Amniotic stem cell (primary cell): ENCODE results near the gene FGD5.

ENCODE experiments used
- DNase-seq: peaks from one replicate; lab custom pipeline; 2025; lab: John Stamatoyannopoulos, UW

FGD5 gene

GRCh38 chr3:14827776-14828175 is 9.0 kb downstream of the FGD5 start:
- DNase-seq: no peak

- no peak for DNase-seq
Measured at GRCh38 chr3:14829811-14830210, 11.0 kb downstream of the FGD5 start.

- DNase-seq: no peak
Measured at GRCh38 chr3:14831916-14832450, 13.2 kb downstream of the FGD5 start.

GRCh38 chr3:14832975-14833722 is 14.4 kb downstream of the FGD5 start:
- DNase-seq: no peak

- DNase-seq: no peak
Measured at GRCh38 chr3:14834121-14834520, 15.4 kb downstream of the FGD5 start.

GRCh38 chr3:14834807-14835466 is 16.2 kb downstream of the FGD5 start:
- no peak for DNase-seq

- no peak for DNase-seq
Measured at GRCh38 chr3:14836049-14836468, 17.3 kb downstream of the FGD5 start.

- no peak for DNase-seq
Measured at GRCh38 chr3:14837186-14837877, 18.6 kb downstream of the FGD5 start.

GRCh38 chr3:14837878-14838258 is 19.1 kb downstream of the FGD5 start:
- no peak for DNase-seq

GRCh38 chr3:14839236-14839635 is 20.5 kb downstream of the FGD5 start:
- no peak for DNase-seq

GRCh38 chr3:14841836-14842235 is 23.1 kb downstream of the FGD5 start:
- no peak for DNase-seq

- DNase-seq: no peak
Measured at GRCh38 chr3:14842277-14842676, 23.5 kb downstream of the FGD5 start.

- DNase-seq: no peak
Measured at GRCh38 chr3:14843321-14843720, 24.6 kb downstream of the FGD5 start.

GRCh38 chr3:14844386-14845170 is 25.8 kb downstream of the FGD5 start:
- DNase-seq: no peak

GRCh38 chr3:14845180-14845579 is 26.4 kb downstream of the FGD5 start:
- no peak for DNase-seq

GRCh38 chr3:14845826-14846225 is 27.1 kb downstream of the FGD5 start:
- no peak for DNase-seq

- DNase-seq: no peak
Measured at GRCh38 chr3:14846226-14846880, 27.6 kb downstream of the FGD5 start.

GRCh38 chr3:14847613-14848541 is 29.1 kb downstream of the FGD5 start:
- DNase-seq: no peak

GRCh38 chr3:14848906-14849305 is 30.1 kb downstream of the FGD5 start:
- no peak for DNase-seq

- DNase-seq: no peak
Measured at GRCh38 chr3:14849638-14850230, 31.0 kb downstream of the FGD5 start.
